GM18861 (cell line): ENCODE measurements around the gene ANAPC2.

Experiments
- ATAC-seq: cut with Tn5 transposase; IDR thresholded peaks from one replicate; pipeline ENCODE4 v1.9.1; 2021; ENCODE audit not compliant: unreplicated experiment

The ANAPC2 gene

GRCh38 chr9:137164370-137165249 lies 23.8 kb downstream of the ANAPC2 start:
- ATAC-seq: no peak

- ATAC-seq: no peak
Measured at GRCh38 chr9:137163805-137164204, 24.6 kb downstream of the ANAPC2 start.

GRCh38 chr9:137163365-137163715 lies 25.0 kb downstream of the ANAPC2 start:
- no peak for ATAC-seq

- no peak for ATAC-seq
Measured at GRCh38 chr9:137162505-137163364, 25.6 kb downstream of the ANAPC2 start.

DNA sequence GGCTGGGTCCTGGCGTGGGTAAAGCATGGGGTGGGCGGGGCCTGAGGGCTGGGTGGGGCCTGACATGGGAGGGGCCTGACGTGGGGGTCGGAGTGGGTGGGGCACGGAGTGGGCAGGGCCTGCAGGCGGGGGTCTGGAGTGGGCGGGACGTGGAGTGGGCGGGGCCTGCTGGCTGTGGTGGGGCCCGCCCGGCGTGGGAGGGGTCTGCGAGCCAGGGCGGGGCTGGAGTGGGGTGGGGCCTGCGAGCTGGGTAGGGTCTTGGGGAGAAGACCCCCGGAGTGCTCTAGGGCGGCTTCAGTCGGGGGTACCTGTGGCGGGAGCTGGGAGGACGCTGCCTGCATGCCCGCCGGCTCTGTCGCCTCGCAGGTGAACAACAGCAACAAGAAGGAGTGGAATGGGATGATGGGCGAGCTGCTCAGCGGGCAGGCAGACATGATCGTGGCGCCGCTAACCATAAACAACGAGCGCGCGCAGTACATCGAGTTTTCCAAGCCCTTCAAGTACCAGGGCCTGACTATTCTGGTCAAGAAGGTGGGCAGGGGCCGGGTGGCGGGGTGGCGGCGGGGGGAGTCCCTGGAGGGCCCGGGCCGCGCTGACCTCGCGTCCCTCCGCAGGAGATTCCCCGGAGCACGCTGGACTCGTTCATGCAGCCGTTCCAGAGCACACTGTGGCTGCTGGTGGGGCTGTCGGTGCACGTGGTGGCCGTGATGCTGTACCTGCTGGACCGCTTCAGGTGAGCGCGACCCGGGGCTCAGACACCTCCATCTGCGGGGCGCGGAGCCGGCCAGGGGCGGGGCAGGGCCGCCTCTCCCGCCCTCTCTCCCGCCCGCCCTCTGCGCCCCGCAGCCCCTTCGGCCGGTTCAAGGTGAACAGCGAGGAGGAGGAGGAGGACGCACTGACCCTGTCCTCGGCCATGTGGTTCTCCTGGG lies 26.5 kb downstream of the ANAPC2 start:
- ATAC-seq: no peak

DNA sequence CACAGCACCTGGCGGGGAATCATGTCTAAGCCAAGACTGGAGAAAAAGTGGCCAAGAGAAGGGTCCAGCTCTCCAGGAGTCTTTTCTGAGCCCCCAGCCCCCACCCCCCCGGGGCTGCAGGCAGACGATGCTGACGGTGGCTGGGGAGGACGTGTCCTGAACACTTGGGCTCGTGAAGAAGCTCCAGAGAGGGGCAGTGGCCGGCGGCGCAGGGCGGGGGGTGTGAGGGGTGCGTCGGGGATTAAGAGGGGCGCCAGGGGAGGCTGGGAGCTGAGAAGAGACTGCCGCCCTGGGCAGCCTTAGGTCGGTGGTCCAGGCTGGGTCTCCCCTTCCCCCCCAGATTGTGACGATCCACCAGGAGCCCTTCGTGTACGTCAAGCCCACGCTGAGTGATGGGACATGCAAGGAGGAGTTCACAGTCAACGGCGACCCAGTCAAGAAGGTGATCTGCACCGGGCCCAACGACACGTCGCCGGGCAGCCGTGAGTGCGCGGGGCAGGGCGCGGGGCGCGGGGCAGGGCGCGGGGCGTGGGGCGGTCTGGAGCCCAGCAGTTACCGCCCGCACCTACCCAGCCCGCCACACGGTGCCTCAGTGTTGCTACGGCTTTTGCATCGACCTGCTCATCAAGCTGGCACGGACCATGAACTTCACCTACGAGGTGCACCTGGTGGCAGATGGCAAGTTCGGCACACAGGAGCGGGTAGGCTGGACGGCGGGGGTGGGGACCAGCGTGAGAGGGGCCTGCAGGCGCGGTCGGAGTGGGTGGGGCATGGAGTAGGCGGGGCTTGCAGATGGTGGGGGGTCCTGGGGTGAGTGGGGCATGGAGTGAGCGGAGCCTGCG lies 27.4 kb downstream of the ANAPC2 start:
- no peak for ATAC-seq

GRCh38 chr9:137160054-137160425 lies 28.3 kb downstream of the ANAPC2 start:
- no peak for ATAC-seq

GRCh38 chr9:137159105-137160053 lies 29.0 kb downstream of the ANAPC2 start:
- ATAC-seq: no peak

DNA sequence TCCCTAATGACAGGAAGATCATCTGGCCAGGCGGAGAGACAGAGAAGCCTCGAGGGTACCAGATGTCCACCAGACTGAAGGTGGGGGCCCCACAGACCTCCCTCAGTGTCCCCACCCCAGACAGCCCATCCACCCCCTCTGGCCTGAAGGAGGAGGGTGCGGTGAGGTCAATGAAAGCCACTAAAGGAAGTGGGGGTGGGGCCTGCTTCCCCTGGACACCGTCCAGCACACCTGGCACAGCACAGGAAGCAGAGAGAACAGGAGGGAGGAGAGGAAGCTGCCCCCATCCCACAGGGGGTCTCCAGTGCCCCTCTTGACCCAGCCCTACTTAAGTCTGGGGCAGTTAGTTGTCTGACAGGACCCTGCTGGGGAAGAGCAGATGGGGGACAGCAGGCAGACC lies 29.7 kb downstream of the ANAPC2 start:
- no peak for ATAC-seq

- ATAC-seq: no peak
Measured at GRCh38 chr9:137157618-137158415, 30.5 kb downstream of the ANAPC2 start.

DNA sequence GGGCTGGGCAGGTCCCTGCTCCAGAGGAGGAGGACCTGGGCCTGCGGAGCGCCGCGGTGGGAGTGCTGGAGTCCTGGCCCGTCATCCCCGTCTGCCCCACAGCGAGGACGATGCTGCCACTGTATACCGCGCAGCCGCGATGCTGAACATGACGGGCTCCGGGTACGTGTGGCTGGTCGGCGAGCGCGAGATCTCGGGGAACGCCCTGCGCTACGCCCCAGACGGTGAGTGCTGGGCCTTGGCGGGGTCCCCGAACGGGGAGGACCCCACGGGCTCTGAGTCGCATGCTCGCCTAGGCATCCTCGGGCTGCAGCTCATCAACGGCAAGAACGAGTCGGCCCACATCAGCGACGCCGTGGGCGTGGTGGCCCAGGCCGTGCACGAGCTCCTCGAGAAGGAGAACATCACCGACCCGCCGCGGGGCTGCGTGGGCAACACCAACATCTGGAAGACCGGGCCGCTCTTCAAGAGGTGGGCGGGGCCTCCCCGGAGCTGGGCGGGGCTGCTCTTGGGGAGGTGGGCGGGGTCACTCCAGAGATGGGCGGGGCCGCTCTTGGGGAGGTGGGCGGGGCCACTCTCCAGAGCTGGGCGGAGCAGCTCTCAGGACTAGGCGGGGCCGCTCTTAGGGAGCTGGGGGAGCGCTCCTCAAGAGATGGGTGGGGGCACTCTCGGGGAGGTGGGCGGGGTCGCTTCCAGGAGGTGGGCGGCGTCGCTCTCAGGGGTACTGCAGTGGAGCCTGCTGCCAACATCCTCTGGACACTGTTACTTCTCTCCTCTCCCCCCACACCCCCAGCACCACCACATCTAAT lies 31.6 kb downstream of the ANAPC2 start:
- ATAC-seq: no peak

DNA sequence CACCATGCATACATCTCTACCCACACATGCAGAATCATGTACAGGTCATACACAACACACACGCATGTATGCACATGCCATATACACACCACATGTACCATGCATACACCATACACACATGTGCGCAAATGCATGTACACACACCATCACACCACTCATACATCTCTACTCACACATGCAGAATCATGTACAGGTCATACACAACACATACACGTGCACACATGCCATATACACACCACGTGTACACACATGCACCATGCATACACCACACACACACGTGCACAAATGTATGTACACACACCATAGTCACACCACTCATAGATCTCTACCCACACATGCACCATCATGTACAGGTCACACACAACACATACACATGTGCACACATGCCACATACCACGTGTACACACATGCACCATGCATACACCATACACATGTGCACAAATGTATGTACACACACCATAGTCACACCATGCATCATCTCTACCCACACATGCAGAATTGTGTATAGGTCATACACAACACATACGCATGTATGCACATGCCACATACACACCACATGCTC lies 35.4 kb downstream of the ANAPC2 start:
- ATAC-seq: no peak

DNA sequence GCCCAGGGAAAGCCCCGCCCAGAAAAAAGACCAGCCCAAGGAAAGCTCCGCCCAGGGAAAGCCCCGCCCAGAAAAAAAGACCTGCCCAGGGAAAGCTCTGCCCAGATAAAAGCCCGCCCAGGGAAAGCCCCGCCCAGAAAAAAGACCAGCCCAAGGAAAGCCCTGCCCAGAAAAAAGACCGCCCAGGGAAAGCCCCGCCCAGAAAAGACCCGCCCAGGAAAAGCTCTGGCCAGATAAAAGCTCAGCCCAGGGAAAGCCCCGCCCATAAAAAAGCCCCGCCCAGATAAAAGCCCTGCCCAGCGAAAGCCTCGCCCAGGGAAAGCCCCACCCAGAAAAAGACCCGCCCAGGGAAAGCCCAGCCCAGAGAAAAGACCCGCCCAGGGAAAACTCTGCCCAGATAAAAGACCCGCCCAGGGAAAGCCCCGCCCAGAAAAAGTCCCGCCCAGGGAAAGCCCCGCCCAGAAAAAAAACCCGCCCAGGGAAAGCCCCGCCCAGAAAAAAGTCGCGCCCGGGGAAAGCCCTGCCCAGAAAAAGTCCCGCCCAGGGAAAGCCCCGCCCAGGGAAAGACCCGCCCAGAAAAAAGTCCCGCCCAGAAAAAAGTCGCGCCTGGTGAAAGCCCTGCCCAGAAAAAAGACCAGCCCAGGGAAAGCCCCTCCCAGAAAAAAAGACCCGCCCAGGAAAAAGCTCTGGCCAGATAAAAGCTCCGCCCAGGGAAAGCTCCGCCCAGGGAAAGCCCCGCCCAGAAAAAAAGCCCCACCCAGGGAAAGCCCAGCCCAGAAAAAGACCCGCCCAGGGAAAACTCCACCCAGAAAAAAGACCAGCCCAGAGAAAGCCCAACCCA lies 37.5 kb downstream of the ANAPC2 start:
- no peak for ATAC-seq

GRCh38 chr9:137149942-137150616 lies 38.3 kb downstream of the ANAPC2 start:
- no peak for ATAC-seq

DNA sequence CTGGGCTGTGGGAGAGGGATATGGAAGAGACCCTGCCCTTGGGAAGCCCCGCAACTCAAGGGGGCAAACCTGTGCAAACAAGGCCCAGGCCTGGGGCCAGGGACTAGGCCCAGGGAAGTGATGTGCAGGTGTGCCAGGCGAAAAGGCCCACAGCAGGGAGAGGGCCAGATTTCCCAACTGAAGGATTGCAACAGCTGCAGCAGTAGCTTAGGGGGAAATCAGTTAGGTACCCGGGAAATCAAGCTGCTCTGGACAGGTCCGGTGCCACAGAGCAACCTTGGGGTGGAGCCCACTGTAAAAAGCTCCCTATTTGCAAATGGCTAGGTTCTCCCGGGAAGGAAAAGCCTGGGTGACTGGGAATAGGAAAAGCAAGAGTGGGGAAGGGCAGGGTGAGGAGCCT lies 39.0 kb downstream of the ANAPC2 start:
- no peak for ATAC-seq

GRCh38 chr9:137148661-137149060 lies 39.7 kb downstream of the ANAPC2 start:
- no peak for ATAC-seq
